OCI-LY7 (cell line): Measurements from ENCODE around the gene NCKAP5. TPM values are rescaled to one million over a fixed set of nuclear protein-coding genes. Genes with fewer than 3 reads are reported as not detected.

Experiments used
- BruUV-seq: library from RNA; stranded (reverse); fragments of 400-500 nt; replicated peaks from 2 replicates; lab custom pipeline; 2021; lab: Mats Ljungman, UMichigan
- CTCF ChIA-PET: fragments of 300-600 bp; sonication (Branson Sonifier 250); formaldehyde crosslinking; loops from one replicate; lab custom pipeline; 2022; ENCODE audit warnings: antibody characterized with exemption; ENCODE audit not compliant: unreplicated experiment; lab: Charles Lee
- POLR2A ChIA-PET: fragments of 300-600 bp; sonication (Branson Sonifier 250); formaldehyde crosslinking; loops from one replicate; lab custom pipeline; 2022; ENCODE audit warnings: antibody characterized with exemption; lab: Charles Lee
- DNase-seq: peaks from one replicate; pipeline ENCODE4 v3.0.0-alpha.2; 2015; ENCODE audit warnings: low spot score
- H2AFZ ChIP-seq: fragments of 200-600 bp; sonication (generic), shearing (Covaris generic); 2 replicates; pipeline ENCODE4 v1.6.1; 2014; ENCODE audit warnings: mild to moderate bottlenecking, antibody characterized with exemption, low read length, moderate library complexity
- H3K27ac ChIP-seq: fragments of 200-600 bp; sonication (generic); 2 replicates; pipeline ENCODE4 v1.5.1; 2014; ENCODE audit warnings: mixed run types, low read depth, mild to moderate bottlenecking, moderate library complexity, low read length, inconsistent platforms; ENCODE audit not compliant: poor library complexity, severe bottlenecking
- H3K36me3 ChIP-seq: fragments of 200-600 bp; sonication (generic); 2 replicates; pipeline ENCODE4 v1.6.1; 2014; ENCODE audit warnings: mild to moderate bottlenecking, antibody characterized with exemption, low read length, moderate library complexity, mixed read lengths; ENCODE audit not compliant: insufficient read depth
- H3K4me1 ChIP-seq: fragments of 200-600 bp; sonication (generic); 2 replicates; pipeline ENCODE4 v1.5.1; 2014; ENCODE audit warnings: mild to moderate bottlenecking, low read length; ENCODE audit not compliant: insufficient read depth, poor library complexity, severe bottlenecking
- H3K4me2 ChIP-seq: fragments of 200-600 bp; sonication (generic); 2 replicates; pipeline ENCODE4 v1.6.1; 2014; ENCODE audit warnings: mild to moderate bottlenecking, low read length
- H3K4me3 ChIP-seq: fragments of 200-600 bp; sonication (generic); 2 replicates; pipeline ENCODE4 v1.5.1; 2014; ENCODE audit warnings: mild to moderate bottlenecking, low read depth, low read length; ENCODE audit not compliant: poor library complexity, severe bottlenecking
- H3K79me2 ChIP-seq: fragments of 200-600 bp; sonication (generic); 2 replicates; pipeline ENCODE4 v1.6.1; 2016; ENCODE audit warnings: low read depth, mild to moderate bottlenecking, low read length, moderate library complexity, mixed read lengths; ENCODE audit not compliant: insufficient read depth
- H3K9me2 ChIP-seq: fragments of 200-600 bp; sonication (generic); 2 replicates; pipeline ENCODE4 v1.6.1; 2016; ENCODE audit warnings: mild to moderate bottlenecking, low read length, mixed read lengths; ENCODE audit not compliant: insufficient read depth
- H3K9me3 ChIP-seq: fragments of 200-600 bp; sonication (generic); 2 replicates; pipeline ENCODE4 v1.6.1; 2014; ENCODE audit warnings: mild to moderate bottlenecking, mixed run types, low read length, mixed read lengths
- H4K20me1 ChIP-seq: fragments of 200-600 bp; sonication (generic); 2 replicates; pipeline ENCODE4 v1.6.1; 2014; ENCODE audit warnings: mild to moderate bottlenecking, antibody characterized with exemption, low read length, moderate library complexity, mixed read lengths; ENCODE audit not compliant: insufficient read depth
- EZH2phosphoT487 ChIP-seq: fragments of 200-600 bp; sonication (generic); IDR thresholded peaks from 2 replicates; pipeline ENCODE4 v1.6.1; 2018; ENCODE audit warnings: low read depth, borderline replicate concordance, mild to moderate bottlenecking, mixed run types, antibody characterized with exemption, low read length, moderate library complexity, mixed read lengths
- intact Hi-C: fragments of 100-400 bp; cut with micrococcal nuclease; formaldehyde crosslinking; loops from one replicate; pipeline ENCODE4 v1.10.0; 2022; ENCODE audit not compliant: unreplicated experiment
- total RNA-seq, 2 experiments: library from RNA; depleted of rRNA in 1 of 2; stranded (reverse); fragments of >200 nt in 1 of 2; shearing (Covaris generic) in 1 of 2; gene quantifications; 2 replicates each; pipeline ENCODE4 v1.2.3, GENCODE V29; 2014 to 2022
- TF ChIP-seq, protein P1 (sequence below): fragments of 200-600 bp; sonication (generic); conservative IDR thresholded peaks from 2 replicates; pipeline ENCODE4 v1.5.1; 2014; ENCODE audit warnings: mild to moderate bottlenecking, antibody characterized with exemption, low read length, moderate library complexity, mixed read lengths

Gene NCKAP5
- total RNA-seq, 2 experiments from 2014 or later = not detected

DNA sequence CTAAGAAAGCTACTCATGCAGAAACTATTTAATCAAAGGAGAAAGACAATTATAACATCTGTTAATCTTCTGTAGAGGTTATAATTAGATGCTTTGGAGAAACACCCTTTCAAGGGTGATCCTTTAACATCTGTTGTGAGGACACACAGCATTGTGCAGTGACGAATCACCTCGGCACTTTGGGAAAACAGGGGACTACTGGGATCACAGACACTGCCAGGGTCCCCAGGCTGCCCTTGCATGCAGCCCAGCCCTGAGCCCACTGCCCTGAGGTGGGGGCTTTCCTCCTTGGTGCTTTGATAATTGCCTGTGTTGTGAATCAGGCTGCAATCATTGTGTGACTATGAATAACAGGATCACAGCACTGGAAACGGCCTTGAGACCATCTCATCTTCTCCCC, 10.6 kb downstream of the NCKAP5 start:
- no peaks in the 10 kb centered on the region for H3K9me3 ChIP-seq
- no peak for DNase-seq
- TF ChIP-seq, protein P1, sequence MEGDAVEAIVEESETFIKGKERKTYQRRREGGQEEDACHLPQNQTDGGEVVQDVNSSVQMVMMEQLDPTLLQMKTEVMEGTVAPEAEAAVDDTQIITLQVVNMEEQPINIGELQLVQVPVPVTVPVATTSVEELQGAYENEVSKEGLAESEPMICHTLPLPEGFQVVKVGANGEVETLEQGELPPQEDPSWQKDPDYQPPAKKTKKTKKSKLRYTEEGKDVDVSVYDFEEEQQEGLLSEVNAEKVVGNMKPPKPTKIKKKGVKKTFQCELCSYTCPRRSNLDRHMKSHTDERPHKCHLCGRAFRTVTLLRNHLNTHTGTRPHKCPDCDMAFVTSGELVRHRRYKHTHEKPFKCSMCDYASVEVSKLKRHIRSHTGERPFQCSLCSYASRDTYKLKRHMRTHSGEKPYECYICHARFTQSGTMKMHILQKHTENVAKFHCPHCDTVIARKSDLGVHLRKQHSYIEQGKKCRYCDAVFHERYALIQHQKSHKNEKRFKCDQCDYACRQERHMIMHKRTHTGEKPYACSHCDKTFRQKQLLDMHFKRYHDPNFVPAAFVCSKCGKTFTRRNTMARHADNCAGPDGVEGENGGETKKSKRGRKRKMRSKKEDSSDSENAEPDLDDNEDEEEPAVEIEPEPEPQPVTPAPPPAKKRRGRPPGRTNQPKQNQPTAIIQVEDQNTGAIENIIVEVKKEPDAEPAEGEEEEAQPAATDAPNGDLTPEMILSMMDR = no peak
- no peak for TF ChIP-seq EZH2phosphoT487
- H3K4me3 ChIP-seq = no peak overlapping the region
- no peaks in the 10 kb centered on the region for H3K79me2 ChIP-seq
- CTCF ChIA-PET = no interaction called here
- H3K9me2 ChIP-seq = no peaks in the 10 kb centered on the region
- H2AFZ ChIP-seq = no peak overlapping the region
- H4K20me1 ChIP-seq = no peaks in the 10 kb centered on the region
- POLR2A ChIA-PET = no interaction called here
- H3K4me1 ChIP-seq = no peaks in the 10 kb centered on the region
- H3K36me3 ChIP-seq = no peaks in the 10 kb centered on the region
- no peak overlapping the region for H3K4me2 ChIP-seq
- intact Hi-C loops = no loop called here
- H3K27ac ChIP-seq = no peak overlapping the region
- no TSS peak for BruUV-seq

DNA sequence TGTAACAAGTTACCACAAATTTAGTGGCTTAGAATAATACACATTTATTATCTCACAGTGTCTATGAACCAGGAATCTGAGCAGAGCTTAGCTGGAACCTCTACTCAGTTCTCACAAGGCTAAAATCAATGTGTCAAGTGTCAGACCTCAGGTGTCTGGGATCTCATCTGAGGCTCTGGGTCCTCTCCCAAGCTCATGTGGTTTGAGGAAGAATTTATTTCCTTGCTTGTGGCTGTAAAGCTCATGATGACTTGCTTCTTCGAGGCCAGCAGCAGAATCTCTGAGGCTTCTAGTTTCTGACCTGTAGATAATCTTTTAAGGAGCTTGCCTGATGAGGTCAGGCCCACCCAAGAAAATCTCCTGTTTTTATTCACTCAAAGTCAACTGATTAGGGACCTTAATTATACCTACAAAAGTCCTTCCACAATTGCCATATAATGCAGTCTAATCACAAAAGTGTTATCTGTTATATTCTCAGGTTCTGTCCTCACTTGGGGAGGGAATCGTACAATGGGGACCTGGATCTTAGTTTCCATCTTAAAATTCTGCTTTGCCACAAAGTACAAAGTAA, 14.3 kb downstream of the NCKAP5 start:
- H3K9me2 ChIP-seq = no peaks in the 10 kb centered on the region
- ChIA-PET POLR2A (no interaction called here), CTCF (no interaction called here)
- no peaks in the 10 kb centered on the region for H3K9me3 ChIP-seq
- no peak overlapping the region for H3K4me3 ChIP-seq
- no peak for DNase-seq
- intact Hi-C loops = no loop called here
- no TSS peak for BruUV-seq
- no peak for TF ChIP-seq EZH2phosphoT487
- TF ChIP-seq, protein P1 = no peak
- no peaks in the 10 kb centered on the region for H4K20me1 ChIP-seq
- no peaks in the 10 kb centered on the region for H3K4me1 ChIP-seq
- H3K27ac ChIP-seq = no peak overlapping the region
- no peak overlapping the region for H3K4me2 ChIP-seq
- H2AFZ ChIP-seq = no peak overlapping the region
- no peaks in the 10 kb centered on the region for H3K79me2 ChIP-seq
- no peaks in the 10 kb centered on the region for H3K36me3 ChIP-seq

DNA sequence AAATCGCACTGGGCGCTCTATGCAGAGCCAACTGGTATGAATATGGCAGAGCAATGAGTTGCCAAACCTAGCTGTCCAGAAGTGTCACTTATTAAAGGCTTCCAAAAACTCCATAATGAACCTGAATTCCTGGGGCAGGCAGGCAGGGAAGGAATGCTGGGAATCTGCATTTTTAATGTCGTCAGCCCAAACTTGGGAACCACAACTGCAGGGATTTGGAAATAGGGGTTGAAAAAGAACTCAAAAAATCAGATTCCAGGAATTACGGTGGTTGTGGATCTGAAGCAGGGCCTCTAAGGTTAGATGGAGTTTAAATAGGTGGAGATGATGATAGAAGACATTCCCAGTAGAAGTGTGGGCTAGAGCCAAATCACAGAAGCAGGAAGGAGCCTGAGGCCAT, 15.0 kb downstream of the NCKAP5 start:
- BruUV-seq = no TSS peak
- Histone ChIP-seq H3K9me3 (no peaks in the 10 kb centered on the region), H3K4me1 (no peaks in the 10 kb centered on the region), H3K36me3 (no peaks in the 10 kb centered on the region), H3K4me3 (no peak overlapping the region), H3K9me2 (no peaks in the 10 kb centered on the region), H3K4me2 (no peak overlapping the region), H3K79me2 (no peaks in the 10 kb centered on the region), H2AFZ (no peak overlapping the region), H3K27ac (no peak overlapping the region), H4K20me1 (no peaks in the 10 kb centered on the region)
- no peak for DNase-seq
- intact Hi-C loops = no loop called here
- ChIA-PET CTCF (no interaction called here), POLR2A (no interaction called here)
- TF ChIP-seq EZH2phosphoT487 = no peak
- TF ChIP-seq, protein P1 = no peak
